Loucy (cell line): Measurements from ENCODE around the gene LENG8.

Experiments
- H2AFZ ChIP-seq: fragments of 200-600 bp; sonication (generic); 2 replicates; pipeline ENCODE4 v1.6.0; 2016; ENCODE audit warnings: antibody characterized with exemption, mild to moderate bottlenecking, low read length, moderate library complexity
- H3F3A ChIP-seq: fragments of 200-600 bp; 2 replicates; pipeline ENCODE4 v1.6.0; 2016; ENCODE audit warnings: antibody characterized with exemption, low read depth, mild to moderate bottlenecking
- H3K27me3 ChIP-seq: fragments of 200-600 bp; sonication (generic); 2 replicates; pipeline ENCODE4 v1.6.1; 2014; ENCODE audit warnings: low read length, mild to moderate bottlenecking; ENCODE audit not compliant: insufficient read depth, poor library complexity, severe bottlenecking
- H3K36me3 ChIP-seq: fragments of 200-600 bp; sonication (generic); 2 replicates; pipeline ENCODE4 v1.6.1; 2016; ENCODE audit warnings: low read length; ENCODE audit not compliant: insufficient read depth
- H3K4me1 ChIP-seq: fragments of 200-600 bp; sonication (generic); 2 replicates; pipeline ENCODE4 v1.5.1; 2014; ENCODE audit warnings: low read length, mild to moderate bottlenecking; ENCODE audit not compliant: insufficient read depth, poor library complexity, severe bottlenecking
- H3K4me2 ChIP-seq: fragments of 200-600 bp; sonication (generic); 2 replicates; pipeline ENCODE4 v1.6.0; 2014; ENCODE audit warnings: antibody characterized with exemption, low read length, low read depth, mild to moderate bottlenecking; ENCODE audit not compliant: poor library complexity, severe bottlenecking
- H3K4me3 ChIP-seq: fragments of 200-600 bp; sonication (generic); 2 replicates; pipeline ENCODE4 v1.5.1; 2014; ENCODE audit warnings: low read length, mild to moderate bottlenecking, mixed read lengths; ENCODE audit not compliant: poor library complexity, severe bottlenecking
- H3K79me2 ChIP-seq: fragments of 200-600 bp; sonication (generic); 2 replicates; pipeline ENCODE4 v1.6.1; 2014; ENCODE audit warnings: low read length; ENCODE audit not compliant: insufficient read depth
- H3K9ac ChIP-seq: fragments of 200-600 bp; sonication (generic); 2 replicates; pipeline ENCODE4 v1.6.0; 2014; ENCODE audit warnings: mild to moderate bottlenecking, low read depth, low read length, moderate library complexity; ENCODE audit not compliant: poor library complexity, severe bottlenecking
- H3K9me2 ChIP-seq: fragments of 200-600 bp; sonication (generic); replicated peaks from 2 replicates; pipeline ENCODE4 v1.6.1; 2016; ENCODE audit warnings: low read depth, low read length, mixed read lengths
- H3K9me3 ChIP-seq: fragments of 200-600 bp; sonication (generic); 2 replicates; pipeline ENCODE4 v1.6.1; 2014; ENCODE audit warnings: mild to moderate bottlenecking, antibody characterized with exemption, low read length, low read depth; ENCODE audit not compliant: insufficient read depth
- H4K20me1 ChIP-seq: fragments of 200-600 bp; sonication (generic); 2 replicates; pipeline ENCODE4 v1.6.0; 2014; ENCODE audit warnings: antibody characterized with exemption, low read length, mild to moderate bottlenecking; ENCODE audit not compliant: insufficient read depth, poor library complexity, severe bottlenecking
- EZH2phosphoT487 ChIP-seq: fragments of 200-600 bp; IDR thresholded peaks from 2 replicates; pipeline ENCODE4 v1.6.1; 2018; ENCODE audit warnings: antibody characterized with exemption, mild to moderate bottlenecking, moderate library complexity, borderline replicate concordance
- TF ChIP-seq, protein P1 (sequence below): fragments of 200-600 bp; sonication (generic); conservative IDR thresholded peaks from 2 replicates; pipeline ENCODE4 v1.5.1; 2014; ENCODE audit warnings: mild to moderate bottlenecking, antibody characterized with exemption, low read length

Gene LENG8

DNA sequence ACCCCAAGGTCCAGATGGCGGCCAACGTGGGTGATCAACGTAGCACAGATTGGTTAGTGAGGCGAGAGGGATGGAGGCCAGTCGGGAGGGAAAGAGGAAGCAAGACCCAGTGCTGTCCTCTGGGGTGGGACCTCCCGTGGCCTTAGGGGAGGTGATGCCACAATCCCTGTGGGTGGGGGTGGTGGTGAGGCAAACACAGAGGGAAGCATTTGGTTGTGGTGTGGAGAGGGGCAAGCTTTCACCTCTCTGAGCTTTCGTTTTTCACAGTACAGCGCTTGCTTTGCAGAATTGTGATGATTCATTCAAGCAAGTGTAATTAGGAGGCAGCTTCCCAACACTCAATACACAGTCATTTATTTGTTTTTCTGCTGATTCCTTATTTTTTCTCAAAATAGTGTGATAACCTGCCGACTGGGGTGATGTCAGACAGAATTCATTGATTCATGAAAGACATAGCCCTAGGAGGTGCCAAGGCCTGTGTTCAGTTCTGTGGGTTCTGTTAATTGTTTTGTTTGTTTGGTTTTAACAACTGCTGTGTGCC, 2.4 kb downstream of the LENG8 start:
- H3K9me3 ChIP-seq, result no peaks in the 10 kb centered on the region
- no peaks in the 10 kb centered on the region for H3K9me2 ChIP-seq
- peaks cover 73% of the 10 kb centered on the region for H4K20me1 ChIP-seq
- peak overlapping the region; percentile 90 for H3K9ac ChIP-seq
- no peaks in the 10 kb centered on the region for H3K27me3 ChIP-seq
- H3K4me2 ChIP-seq, result peak overlapping the region; percentile 96
- peak overlapping the region; percentile 84 for H3K4me3 ChIP-seq
- H3K79me2 ChIP-seq, result peaks cover 82% of the 10 kb centered on the region
- H3K36me3 ChIP-seq, result peaks cover 48% of the 10 kb centered on the region; the same call in 1 of the 2 replicates
- no peak overlapping the region for H2AFZ ChIP-seq
- H3K4me1 ChIP-seq, result peaks cover 35% of the 10 kb centered on the region
- TF ChIP-seq EZH2phosphoT487, result no peak
- TF ChIP-seq, protein P1, sequence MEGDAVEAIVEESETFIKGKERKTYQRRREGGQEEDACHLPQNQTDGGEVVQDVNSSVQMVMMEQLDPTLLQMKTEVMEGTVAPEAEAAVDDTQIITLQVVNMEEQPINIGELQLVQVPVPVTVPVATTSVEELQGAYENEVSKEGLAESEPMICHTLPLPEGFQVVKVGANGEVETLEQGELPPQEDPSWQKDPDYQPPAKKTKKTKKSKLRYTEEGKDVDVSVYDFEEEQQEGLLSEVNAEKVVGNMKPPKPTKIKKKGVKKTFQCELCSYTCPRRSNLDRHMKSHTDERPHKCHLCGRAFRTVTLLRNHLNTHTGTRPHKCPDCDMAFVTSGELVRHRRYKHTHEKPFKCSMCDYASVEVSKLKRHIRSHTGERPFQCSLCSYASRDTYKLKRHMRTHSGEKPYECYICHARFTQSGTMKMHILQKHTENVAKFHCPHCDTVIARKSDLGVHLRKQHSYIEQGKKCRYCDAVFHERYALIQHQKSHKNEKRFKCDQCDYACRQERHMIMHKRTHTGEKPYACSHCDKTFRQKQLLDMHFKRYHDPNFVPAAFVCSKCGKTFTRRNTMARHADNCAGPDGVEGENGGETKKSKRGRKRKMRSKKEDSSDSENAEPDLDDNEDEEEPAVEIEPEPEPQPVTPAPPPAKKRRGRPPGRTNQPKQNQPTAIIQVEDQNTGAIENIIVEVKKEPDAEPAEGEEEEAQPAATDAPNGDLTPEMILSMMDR, result no peak
- H3F3A ChIP-seq, result no peaks in the 10 kb centered on the region

DNA sequence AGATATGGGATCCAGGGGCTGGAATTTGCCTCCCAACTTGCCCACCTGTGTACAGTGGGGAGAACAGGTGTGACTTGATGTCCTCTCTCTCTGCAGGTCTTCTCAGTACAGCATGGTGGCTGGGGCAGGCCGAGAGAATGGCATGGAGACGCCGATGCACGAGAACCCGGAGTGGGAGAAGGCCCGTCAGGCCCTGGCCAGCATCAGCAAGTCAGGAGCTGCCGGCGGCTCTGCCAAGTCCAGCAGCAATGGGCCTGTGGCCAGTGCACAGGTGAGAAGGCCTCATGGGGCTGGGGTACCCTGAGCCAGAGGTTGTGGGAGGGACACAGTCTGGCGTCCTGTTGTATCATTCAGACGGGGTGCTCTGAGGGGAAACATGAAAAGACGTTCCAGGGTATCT, 3.0 kb downstream of the LENG8 start:
- H3K4me2 ChIP-seq, result peak overlapping the region; percentile 96
- peaks cover 54% of the 10 kb centered on the region; the same call in 1 of the 2 replicates for H3K36me3 ChIP-seq
- H3K27me3 ChIP-seq, result no peaks in the 10 kb centered on the region
- peaks cover 32% of the 10 kb centered on the region for H3K4me1 ChIP-seq
- peak overlapping the region; percentile 84 for H3K4me3 ChIP-seq
- peak overlapping the region; percentile 90 for H3K9ac ChIP-seq
- no peaks in the 10 kb centered on the region for H3F3A ChIP-seq
- H4K20me1 ChIP-seq, result peaks cover 69% of the 10 kb centered on the region
- no peak overlapping the region for H2AFZ ChIP-seq
- no peaks in the 10 kb centered on the region for H3K9me3 ChIP-seq
- H3K79me2 ChIP-seq, result peaks cover 78% of the 10 kb centered on the region
- no peaks in the 10 kb centered on the region for H3K9me2 ChIP-seq
- no peak for TF ChIP-seq EZH2phosphoT487
- TF ChIP-seq, protein P1, result no peak

DNA sequence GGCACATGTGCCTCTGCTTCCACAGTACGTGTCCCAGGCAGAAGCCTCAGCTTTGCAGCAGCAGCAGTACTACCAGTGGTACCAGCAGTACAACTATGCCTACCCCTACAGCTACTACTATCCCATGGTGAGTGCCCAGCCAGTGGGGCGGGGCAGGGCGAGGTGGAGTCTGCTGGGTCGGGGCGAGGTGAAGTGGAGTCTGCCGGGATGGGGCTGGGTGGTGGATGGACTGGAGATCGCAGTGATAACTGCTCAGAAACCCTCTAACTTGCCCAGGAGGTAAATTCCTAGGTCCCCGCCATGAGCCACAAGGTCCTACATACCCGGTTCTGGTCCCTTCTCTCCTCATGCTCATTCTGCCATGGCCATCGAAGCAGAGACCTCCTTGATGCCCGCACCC, 3.6 kb downstream of the LENG8 start:
- TF ChIP-seq, protein P1, result no peak
- no peak for TF ChIP-seq EZH2phosphoT487
- H3K79me2 ChIP-seq, result peaks cover 72% of the 10 kb centered on the region
- no peak overlapping the region for H3K4me3 ChIP-seq
- H2AFZ ChIP-seq, result no peak overlapping the region
- no peaks in the 10 kb centered on the region for H3K9me3 ChIP-seq
- no peaks in the 10 kb centered on the region for H3K9me2 ChIP-seq
- H3K36me3 ChIP-seq, result peaks cover 60% of the 10 kb centered on the region; the same call in 1 of the 2 replicates
- no peak overlapping the region for H3K9ac ChIP-seq
- H4K20me1 ChIP-seq, result peaks cover 66% of the 10 kb centered on the region
- H3F3A ChIP-seq, result no peaks in the 10 kb centered on the region
- peaks cover 27% of the 10 kb centered on the region for H3K4me1 ChIP-seq
- H3K27me3 ChIP-seq, result no peaks in the 10 kb centered on the region
- H3K4me2 ChIP-seq, result no peak overlapping the region
